Kidney glomerular epithelial cell (primary cell): ENCODE data around the gene RBL2.

Experiments used
- DNase-seq: peaks from one replicate; lab custom pipeline; 2025; lab: John Stamatoyannopoulos, UW

RBL2 gene

GRCh38 chr16:53449816-53450517 is 15.7 kb downstream of the RBL2 start:
- DNase-seq = no peak

- no peak for DNase-seq
Observed at GRCh38 chr16:53453928-53454327, 19.7 kb downstream of the RBL2 start.

- DNase-seq = no peak
Observed at GRCh38 chr16:53456625-53457024, 22.4 kb downstream of the RBL2 start.

GRCh38 chr16:53457670-53458069 is 23.4 kb downstream of the RBL2 start:
- no peak for DNase-seq

GRCh38 chr16:53458635-53459034 is 24.4 kb downstream of the RBL2 start:
- DNase-seq = no peak

GRCh38 chr16:53465606-53466280 is 31.5 kb downstream of the RBL2 start:
- peak; percentile 60 for DNase-seq

GRCh38 chr16:53476867-53477266 is 42.6 kb downstream of the RBL2 start:
- no peak for DNase-seq

- no peak for DNase-seq
Observed at GRCh38 chr16:53478965-53479364, 44.7 kb downstream of the RBL2 start.

GRCh38 chr16:53480394-53480793 is 46.1 kb downstream of the RBL2 start:
- DNase-seq = no peak

- no peak for DNase-seq
Observed at GRCh38 chr16:53482123-53482522, 47.9 kb downstream of the RBL2 start.

GRCh38 chr16:53484542-53484941 is 50.3 kb downstream of the RBL2 start:
- no peak for DNase-seq

GRCh38 chr16:53486230-53486629 is 52.0 kb downstream of the RBL2 start:
- no peak for DNase-seq

GRCh38 chr16:53489755-53490154 is 55.5 kb downstream of the RBL2 start:
- no peak for DNase-seq

- DNase-seq = no peak
Observed at GRCh38 chr16:53492503-53492902, 58.2 kb downstream of the RBL2 start.

GRCh38 chr16:53494636-53495035 is 60.4 kb downstream of the RBL2 start:
- DNase-seq = no peak

GRCh38 chr16:53495325-53495724 is 61.1 kb downstream of the RBL2 start:
- DNase-seq = no peak

- DNase-seq = no peak
Observed at GRCh38 chr16:53498984-53499383, 64.7 kb downstream of the RBL2 start.

GRCh38 chr16:53501216-53501859 is 67.1 kb downstream of the RBL2 start:
- DNase-seq = no peak

- no peak for DNase-seq
Observed at GRCh38 chr16:53502331-53503269, 68.3 kb downstream of the RBL2 start, which contains the start of gene AKTIP. AKTIP (minus strand) TSS chr16:53503209; CDS start chr16:53500259, 2,950 bp downstream.

GRCh38 chr16:53503270-53503923 is 69.1 kb downstream of the RBL2 start:
- DNase-seq = peak; percentile 99

- no peak for DNase-seq
Observed at GRCh38 chr16:53503991-53504663, 69.9 kb downstream of the RBL2 start.
